Measurements from ENCODE around the gene SUCLA2.
"Not testable (repeated sequence)": the region's sequence is repeated elsewhere in the genome, so short reads cannot be mapped to it uniquely, and the experiment has no call there.

Gene SUCLA2

DNA sequence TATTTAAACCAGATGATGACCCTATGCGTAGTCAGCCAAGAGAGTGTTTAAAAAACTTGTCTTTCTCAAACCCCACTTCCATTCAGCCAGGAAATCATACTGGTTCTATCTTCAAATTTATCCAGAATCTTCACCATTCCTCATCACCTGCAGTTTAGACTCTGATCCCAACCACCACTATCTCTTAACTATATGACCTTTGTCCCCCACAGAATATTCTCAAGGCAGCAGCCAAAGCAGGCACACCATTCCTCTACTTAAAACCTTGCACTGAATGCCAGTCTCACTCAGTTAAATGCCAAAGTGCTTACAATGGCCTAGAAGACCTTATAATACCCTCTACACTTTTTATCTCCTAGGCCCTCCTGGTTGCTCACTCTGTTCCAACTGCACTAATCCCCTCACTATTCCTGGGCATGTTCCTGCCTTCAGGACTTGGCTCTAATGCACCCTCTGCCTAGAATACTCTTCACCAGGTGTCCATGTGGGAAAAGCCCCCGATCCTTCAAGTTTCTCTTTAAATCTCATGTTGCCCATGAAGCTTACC is 10.1 kb downstream of the SUCLA2 start:
- no peak for DNase-seq

DNA sequence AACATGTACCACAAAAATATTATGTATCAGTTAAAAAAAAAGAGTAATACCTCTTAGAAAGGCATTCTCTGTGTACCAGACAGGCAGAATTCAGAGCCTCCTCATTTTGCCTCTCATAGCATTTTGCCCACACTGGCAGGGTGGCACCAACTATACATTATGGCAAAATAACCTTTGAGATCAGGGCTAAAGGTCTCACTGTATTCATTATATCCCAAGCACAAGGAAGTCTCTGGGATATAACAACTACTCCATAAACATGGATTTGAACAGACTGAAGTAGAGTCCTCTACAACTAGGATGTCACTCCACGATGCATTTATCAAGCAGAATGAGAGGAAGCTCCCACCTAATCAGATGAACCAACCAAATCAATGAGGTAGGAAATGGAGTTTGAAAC is 10.6 kb downstream of the SUCLA2 start:
- no peak for DNase-seq

DNA sequence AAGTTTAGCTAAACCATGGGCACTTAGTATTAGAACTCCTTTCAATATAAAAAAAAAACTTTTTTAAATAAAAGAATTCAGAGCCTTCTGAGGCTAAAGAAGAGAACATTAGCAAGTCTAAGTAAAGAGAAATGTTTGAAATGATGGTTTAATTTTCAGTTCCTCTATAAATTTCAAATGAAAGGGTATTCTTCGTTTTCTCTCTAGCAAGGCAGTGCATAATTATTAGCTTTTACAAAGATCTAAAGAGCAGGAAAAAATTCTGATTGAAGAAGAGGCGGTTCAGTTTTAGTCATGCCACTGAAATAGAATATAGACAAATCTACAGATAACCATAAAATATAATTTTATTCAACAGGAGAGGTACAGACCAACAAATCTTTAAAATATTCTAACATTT is 18.0 kb downstream of the SUCLA2 start:
- no peak for DNase-seq

- DNase-seq, result no peak
Measured at GRCh38 chr13:47976325-47976724, 24.7 kb downstream of the SUCLA2 start.

GRCh38 chr13:47964863-47965262 is 36.2 kb downstream of the SUCLA2 start:
- no peak for DNase-seq

GRCh38 chr13:47962237-47962636 is 38.8 kb downstream of the SUCLA2 start:
- no peak for DNase-seq

- no peak for DNase-seq
Measured at GRCh38 chr13:47959468-47960247, 41.4 kb downstream of the SUCLA2 start.

- no peak for DNase-seq
Measured at GRCh38 chr13:47957073-47957472, 44.0 kb downstream of the SUCLA2 start.

- no peak for DNase-seq
Measured at GRCh38 chr13:47955836-47956235, 45.2 kb downstream of the SUCLA2 start.

DNA sequence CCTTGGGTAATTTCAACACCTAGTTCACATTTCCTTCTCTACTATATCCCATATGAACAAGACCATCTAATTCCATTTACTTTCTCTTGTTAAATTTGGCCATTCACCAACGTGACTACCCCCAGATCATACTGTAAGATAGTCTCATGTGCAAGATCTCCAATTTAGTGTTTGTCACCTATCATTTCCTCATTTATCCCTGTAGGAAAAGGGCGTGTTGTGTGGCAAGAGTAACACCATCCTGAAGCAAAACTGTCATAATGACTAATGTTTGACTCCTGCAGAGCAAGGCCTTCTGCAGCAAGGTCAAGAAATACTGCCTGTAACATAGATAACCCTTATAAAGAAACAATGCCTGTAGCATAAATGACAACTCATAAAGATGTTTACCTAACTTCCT is 51.3 kb downstream of the SUCLA2 start:
- DNase-seq, result no peak

GRCh38 chr13:47945738-47946137 is 55.3 kb downstream of the SUCLA2 start:
- no peak for DNase-seq

DNA sequence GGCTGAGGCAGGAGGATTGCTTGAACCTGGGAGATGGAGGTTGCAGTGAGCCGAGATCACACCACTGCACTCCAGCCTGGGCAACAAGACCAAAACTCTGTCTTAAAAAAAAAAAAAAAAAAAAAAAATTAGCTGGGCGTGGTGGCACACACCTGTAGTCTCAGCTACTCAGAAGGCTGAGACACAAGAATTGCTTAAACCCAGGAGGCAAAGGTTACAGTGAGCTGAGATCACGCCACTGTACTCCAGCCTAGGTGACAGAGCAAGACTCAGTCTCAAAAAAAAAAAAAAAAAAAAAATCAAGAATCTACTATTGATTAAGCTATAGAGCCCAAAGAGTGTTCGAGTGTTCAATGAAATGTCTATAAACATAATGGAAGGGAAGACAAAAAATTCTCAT is 55.9 kb downstream of the SUCLA2 start:
- DNase-seq, result not testable (repeated sequence)

GRCh38 chr13:47934371-47934770 is 66.7 kb downstream of the SUCLA2 start:
- DNase-seq, result no peak

- no peak for DNase-seq
Measured at GRCh38 chr13:47932950-47933923, 67.8 kb downstream of the SUCLA2 start.

DNA sequence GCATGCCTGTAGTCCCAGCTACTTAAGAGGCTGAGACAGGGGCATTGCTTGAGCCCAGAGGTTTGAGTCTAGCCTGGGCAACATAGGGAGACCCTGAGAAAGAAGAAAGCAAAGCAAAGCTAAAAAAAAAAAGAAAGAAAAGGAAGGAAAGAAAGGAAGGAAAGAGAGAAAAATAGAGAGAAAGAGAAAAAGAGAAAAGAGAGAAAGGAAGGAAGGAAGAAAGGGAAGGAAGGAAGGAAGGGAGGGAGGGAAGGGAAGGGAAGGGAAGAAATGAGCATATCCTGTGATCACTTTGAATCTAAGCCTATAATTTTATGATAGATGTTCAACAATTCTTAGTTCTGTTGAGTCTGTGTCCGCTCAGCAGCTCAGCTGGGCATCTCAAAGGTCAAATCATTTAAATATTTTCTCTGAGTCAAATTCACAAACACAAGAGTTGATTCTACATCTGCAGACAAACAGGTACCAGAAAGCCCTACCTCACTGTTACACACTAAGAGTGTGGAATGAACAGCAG is 70.4 kb downstream of the SUCLA2 start:
- DNase-seq, result no peak

DNA sequence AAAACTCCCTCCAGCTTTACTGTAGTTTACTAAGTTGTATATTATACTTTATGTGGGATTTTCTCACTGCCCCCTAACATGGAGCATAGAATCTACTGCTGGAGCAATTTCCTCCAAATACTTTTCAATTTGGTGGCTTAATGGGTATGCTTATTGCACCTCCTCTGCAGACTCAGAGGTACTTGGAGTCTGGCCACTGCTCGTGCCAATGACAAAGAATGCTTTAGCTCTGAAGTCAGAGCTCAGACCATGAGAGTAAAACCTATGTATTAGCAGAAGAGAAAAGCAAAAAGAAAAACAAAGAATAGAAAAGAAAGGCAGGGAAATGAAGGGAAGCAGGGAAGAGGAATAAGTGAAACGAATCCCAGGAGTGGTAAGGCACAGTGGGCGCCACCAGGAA is 71.9 kb downstream of the SUCLA2 start:
- DNase-seq, result no peak

DNA sequence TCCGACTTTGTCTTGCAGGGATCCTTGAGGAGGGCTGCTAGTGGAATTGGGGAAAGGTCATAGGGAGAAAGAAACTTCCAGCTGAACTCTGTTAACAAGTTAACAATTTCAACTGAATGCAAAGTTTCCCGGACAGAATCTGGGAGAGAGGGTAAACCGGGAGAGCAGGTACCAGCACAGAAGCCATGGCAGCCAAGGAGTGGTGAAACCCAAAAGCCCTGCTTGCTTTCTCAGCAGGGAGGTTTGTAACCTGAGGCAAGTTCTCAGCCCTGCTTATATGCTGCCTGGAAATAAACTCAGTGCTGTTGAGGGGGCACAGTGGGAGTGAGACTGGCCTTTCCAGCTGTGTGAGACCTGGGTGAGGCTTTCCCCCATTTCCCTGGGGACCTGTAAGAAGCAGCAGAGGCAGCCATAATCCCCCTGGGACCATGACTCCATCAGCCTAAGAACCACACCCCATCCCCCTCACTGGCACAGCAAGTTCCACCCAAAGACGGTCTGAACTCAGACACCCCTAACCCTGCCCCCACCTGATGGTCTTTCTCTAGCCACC is 84.0 kb downstream of the SUCLA2 start:
- DNase-seq, result no peak

- no peak for DNase-seq
Measured at GRCh38 chr13:47908197-47908902, 92.7 kb downstream of the SUCLA2 start.

DNA sequence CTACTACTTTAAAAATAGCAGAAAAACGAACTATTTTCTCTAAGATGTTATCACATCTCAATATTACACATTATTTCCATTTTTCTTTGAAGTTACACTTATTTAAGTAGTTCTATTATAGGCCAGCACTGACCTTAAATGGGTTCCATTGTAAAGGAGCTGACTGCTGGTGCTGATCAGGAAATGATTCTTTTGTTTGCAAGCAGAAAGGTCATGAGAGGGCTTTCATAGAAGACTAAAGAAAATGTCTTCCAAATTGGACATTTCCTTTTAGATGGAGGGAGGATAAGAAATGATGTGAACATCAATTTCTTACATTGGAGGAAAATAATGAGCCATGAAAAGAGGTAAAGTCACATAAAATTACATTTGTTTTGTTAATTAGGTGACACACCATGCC is 96.2 kb downstream of the SUCLA2 start:
- DNase-seq, result no peak

DNA sequence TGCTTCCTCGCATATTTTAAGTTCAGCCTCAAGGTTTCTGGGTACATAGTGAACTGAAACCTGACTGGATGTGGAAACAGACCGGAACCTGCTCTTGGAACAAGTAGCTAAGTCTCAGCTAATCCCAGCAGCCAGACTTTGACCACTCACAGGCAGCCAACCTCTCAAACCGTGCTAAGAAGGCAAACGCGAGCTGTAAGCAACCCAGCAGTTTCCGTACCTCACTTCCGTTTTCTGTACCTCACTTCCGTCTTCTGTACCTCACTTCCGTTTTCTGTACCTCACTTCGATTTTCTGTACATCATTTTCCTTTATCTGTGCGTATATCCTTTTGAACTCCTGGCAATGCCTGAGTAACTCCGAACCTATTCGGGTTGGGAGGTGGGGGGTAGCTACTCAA is 96.8 kb downstream of the SUCLA2 start:
- no peak for DNase-seq

- no peak for DNase-seq
Measured at GRCh38 chr13:47903836-47904235, 97.2 kb downstream of the SUCLA2 start.

DNA sequence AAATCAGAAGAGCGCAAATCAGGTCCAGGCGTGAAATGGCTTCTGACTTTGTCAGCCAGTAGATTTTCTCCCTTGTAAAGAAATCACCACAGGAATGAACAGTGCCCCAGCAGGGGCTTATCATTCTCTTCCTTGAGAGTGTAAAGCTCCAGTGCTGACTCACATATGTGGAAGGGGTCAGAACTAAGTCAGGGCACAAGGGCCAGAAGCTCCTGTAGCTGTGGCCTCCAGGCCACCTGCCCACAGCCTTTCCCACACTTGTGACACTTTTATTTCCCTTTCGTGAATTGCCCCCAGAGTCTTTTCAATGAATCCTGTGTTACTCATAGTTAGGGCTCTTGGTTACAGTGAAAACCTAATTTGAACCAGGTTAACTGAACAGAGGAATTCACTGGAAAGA is 99.6 kb downstream of the SUCLA2 start:
- no peak for DNase-seq

DNA sequence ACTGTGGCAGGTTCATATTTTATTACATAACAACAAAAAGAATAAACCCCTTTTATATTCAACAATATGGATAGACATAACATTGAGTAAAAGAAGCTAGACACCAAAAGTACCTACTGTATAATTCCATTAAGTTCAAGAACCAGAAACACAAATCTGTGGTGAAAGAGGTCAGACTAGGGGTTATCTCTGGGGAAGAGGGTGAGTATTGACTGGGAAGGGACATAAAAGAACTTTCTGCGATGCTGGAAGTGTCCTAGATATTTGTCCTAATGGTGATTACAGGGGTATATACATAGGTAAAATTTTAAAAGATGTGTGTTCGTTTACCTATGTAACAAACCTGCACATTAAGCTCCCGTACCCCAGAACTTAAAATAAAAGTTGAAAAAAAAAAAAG is 103.0 kb downstream of the SUCLA2 start:
- no peak for DNase-seq

Data from stimulated activated CD4-positive, alpha-beta T cell treated with anti-CD3 and anti-CD28 coated beads, Interleukin-4, amount 100 ng/mL, for 4 hours (primary cell).